ENCODE data around the gene TRAPPC12. TPM values are rescaled to one million over a fixed set of nuclear protein-coding genes. Genes with fewer than 3 reads are reported as not detected.
"Not testable (repeated sequence)": the region's sequence is repeated elsewhere in the genome, so short reads cannot be mapped to it uniquely, and the experiment has no call there.

TRAPPC12 gene
- total RNA-seq, 4 donors from 2014 or later = 78.2 to 341 (median 183) TPM

- peaks cover 0 to 29% (median 6%) of the 10 kb centered on the region in 4 donors for H3K36me3 ChIP-seq
- no peaks in the 10 kb centered on the region for H3K27me3 ChIP-seq
- 76% methylated on average over 16 of the region's 16 CpGs; no CpG with 5 or more reads in 1 of the 2 donors for WGBS, 2 donors (ENCODE audit: low coverage in 1 of 2)
- H3K9me3 ChIP-seq = no peaks in the 10 kb centered on the region
- no peak overlapping the region for H3K27ac ChIP-seq
- DNase-seq = no peak
- intact Hi-C loops (cut with DNase I; ENCODE audit: low total_unique reads) (no loop called here), in situ Hi-C loops (cut with MboI; ENCODE audit: low pct_ligation_motif_present in 1 of 4, low pct_unique_long_range_greater_than_20kb in 1 of 4, low sequenced_read_pairs in 3 of 4) (no loop called here)
- H3K4me3 ChIP-seq = no peak overlapping the region
- TF ChIP-seq POLR2AphosphoS5 (IDR thresholded peaks at IDR 0.05) = no peak
- TF ChIP-seq POLR2A (IDR thresholded peaks at IDR 0.05) = no peak
- no peak for TF ChIP-seq EP300 (IDR thresholded peaks at IDR 0.05; ENCODE audit: low read depth)
- TF ChIP-seq CTCF (IDR thresholded peaks at IDR 0.05) = no peak
- H3K4me1 ChIP-seq = no peaks in the 10 kb centered on the region
Observed at GRCh38 chr2:3450385-3451010, 71.0 kb downstream of the TRAPPC12 start.

- WGBS, 2 donors (ENCODE audit: low coverage in 1 of 2) = 89 to 100% methylated on average over 1 to 4 of the region's 4 CpGs
- Histone ChIP-seq H3K36me3 (peaks cover 0 to 22% (median 3%) of the 10 kb centered on the region in 4 donors), H3K27ac (no peak overlapping the region), H3K27me3 (no peaks in the 10 kb centered on the region), H3K4me1 (no peaks in the 10 kb centered on the region), H3K4me3 (no peak overlapping the region), H3K9me3 (no peaks in the 10 kb centered on the region)
- TF ChIP-seq EP300 (IDR thresholded peaks at IDR 0.05; ENCODE audit: low read depth) = no peak
- no peak for TF ChIP-seq POLR2AphosphoS5 (IDR thresholded peaks at IDR 0.05)
- TF ChIP-seq POLR2A (IDR thresholded peaks at IDR 0.05) = no peak
- TF ChIP-seq CTCF (IDR thresholded peaks at IDR 0.05) = no peak
- in situ Hi-C loops (cut with MboI; ENCODE audit: low pct_ligation_motif_present in 1 of 4, low pct_unique_long_range_greater_than_20kb in 1 of 4, low sequenced_read_pairs in 3 of 4) = no loop called here
- DNase-seq = no peak
- intact Hi-C loops (cut with DNase I; ENCODE audit: low total_unique reads) = no loop called here
Observed at GRCh38 chr2:3451169-3451568, 71.7 kb downstream of the TRAPPC12 start.

- Histone ChIP-seq H3K27me3 (no peaks in the 10 kb centered on the region), H3K36me3 (peaks cover 0 to 13% (median under 1%) of the 10 kb centered on the region in 4 donors), H3K27ac (no peak overlapping the region), H3K4me1 (no peaks in the 10 kb centered on the region), H3K9me3 (no peaks in the 10 kb centered on the region), H3K4me3 (no peak overlapping the region)
- 92% methylated on average over 17 of the region's 17 CpGs; no CpG with 5 or more reads in 1 of the 2 donors for WGBS, 2 donors (ENCODE audit: low coverage in 1 of 2)
- in situ Hi-C loops (cut with MboI; ENCODE audit: low pct_ligation_motif_present in 1 of 4, low pct_unique_long_range_greater_than_20kb in 1 of 4, low sequenced_read_pairs in 3 of 4) = no loop called here
- TF ChIP-seq POLR2AphosphoS5 (IDR thresholded peaks at IDR 0.05) (no peak), POLR2A (IDR thresholded peaks at IDR 0.05) (no peak), CTCF (IDR thresholded peaks at IDR 0.05) (no peak), EP300 (IDR thresholded peaks at IDR 0.05; ENCODE audit: low read depth) (no peak)
- no peak for DNase-seq
- intact Hi-C loops (cut with DNase I; ENCODE audit: low total_unique reads) = no loop called here
Observed at GRCh38 chr2:3451926-3452671, 72.6 kb downstream of the TRAPPC12 start.

- Histone ChIP-seq H3K27me3 (no peaks in the 10 kb centered on the region), H3K4me3 (no peak overlapping the region), H3K27ac (no peak overlapping the region), H3K36me3 (peaks cover 0 to 14% (median 4%) of the 10 kb centered on the region in 4 donors), H3K9me3 (no peaks in the 10 kb centered on the region), H3K4me1 (no peaks in the 10 kb centered on the region)
- intact Hi-C loops (cut with DNase I; ENCODE audit: low total_unique reads) = no loop called here
- TF ChIP-seq CTCF (IDR thresholded peaks at IDR 0.05) = no peak
- no peak for TF ChIP-seq EP300 (IDR thresholded peaks at IDR 0.05; ENCODE audit: low read depth)
- no peak for TF ChIP-seq POLR2AphosphoS5 (IDR thresholded peaks at IDR 0.05)
- TF ChIP-seq POLR2A (IDR thresholded peaks at IDR 0.05) = no peak
- in situ Hi-C loops (cut with MboI; ENCODE audit: low pct_ligation_motif_present in 1 of 4, low pct_unique_long_range_greater_than_20kb in 1 of 4, low sequenced_read_pairs in 3 of 4) = no loop called here
- 76 to 86% methylated on average over 4 to 20 of the region's 20 CpGs for WGBS, 2 donors (ENCODE audit: low coverage in 1 of 2)
- DNase-seq = no peak
Observed at GRCh38 chr2:3453190-3453999, 73.9 kb downstream of the TRAPPC12 start.

- H3K27ac ChIP-seq; H3K4me1 ChIP-seq; intact Hi-C loops (cut with DNase I; ENCODE audit: low total_unique reads); H3K9me3 ChIP-seq; DNase-seq; H3K27me3 ChIP-seq; in situ Hi-C loops (cut with MboI; ENCODE audit: low pct_ligation_motif_present in 1 of 4, low pct_unique_long_range_greater_than_20kb in 1 of 4, low sequenced_read_pairs in 3 of 4); H3K4me3 ChIP-seq: not testable (repeated sequence)
- peaks cover 0 to 14% (median 4%) of the 10 kb centered on the region in 4 donors for H3K36me3 ChIP-seq
- 96% methylated on average over 6 of the region's 6 CpGs; no CpG with 5 or more reads in 1 of the 2 donors for WGBS, 2 donors (ENCODE audit: low coverage in 1 of 2)
Observed at GRCh38 chr2:3454005-3454404, 74.5 kb downstream of the TRAPPC12 start.

All from transverse colon (tissue), 4 donors.